K562 (cell line): ENCODE measurements around the gene STXBP4. TPM values are rescaled to one million over a fixed set of nuclear protein-coding genes. Genes with fewer than 3 reads are reported as not detected.
A peak's percentile ranks its signal among the peaks of the same experiment; 100 is the strongest.

Experiments
- ATAC-seq: fragments of 200-7000 bp; cut with Tn5 transposase; 3 replicates; pipeline ENCODE4 v1.9.1; 2020; ENCODE audit warnings: moderate library complexity
- Bru-seq: library from RNA; stranded (reverse); fragments of 400-500 nt; gene quantifications from one replicate; lab custom pipeline; 2021; lab: Mats Ljungman, UMichigan
- BruChase-seq, 2 experiments: library from RNA; stranded (reverse); fragments of 400-500 nt; gene quantifications; one replicate each; lab custom pipeline; 2021; lab: Mats Ljungman, UMichigan
- BruUV-seq: library from RNA; stranded (reverse); fragments of 400-500 nt; replicated peaks from 2 replicates; lab custom pipeline; 2021; lab: Mats Ljungman, UMichigan
- CTCF ChIA-PET: fragments of 300-600 bp; formaldehyde crosslinking; extraction: SDS; loops from one replicate; lab custom pipeline; 2021; ENCODE audit warnings: low intra/inter-chr PET ratio; lab: Yijun Ruan, JAX
- POLR2A ChIA-PET: fragments of 300-600, 350-650 bp; sonication (Branson Sonifier 250); formaldehyde crosslinking; extraction: SDS; loops from one replicate; lab custom pipeline; 2021; ENCODE audit warnings: antibody characterized with exemption, inconsistent platforms; lab: Yijun Ruan, JAX
- DNase-seq, 4 experiments: peaks; one replicate each; pipeline versions ENCODE4 v3.0.0 to v3.0.0-alpha.2; 2011 to 2018; ENCODE audit warnings: low spot score in 3 of 4, mixed read lengths in 3 of 4; ENCODE audit errors: extremely low read depth in 1 of 4
- FAIRE-seq: peaks from 2 replicates; lab custom pipeline; 2011; peaks lifted over from hg19 to GRCh38; lab: Jason Lieb, UNC
- H2AFZ ChIP-seq: 2 replicates; pipeline ENCODE4 v1.6.0; 2011; ENCODE audit warnings: low read depth, low read length, control low read depth, inconsistent platforms
- H3K27ac ChIP-seq: fragments of 200-600 bp; 3 replicates; pipeline ENCODE4 v1.8.0; 2011; ENCODE audit warnings: low read depth, mild to moderate bottlenecking, control low read depth, inconsistent platforms, low read length, moderate library complexity, mixed read lengths; ENCODE audit errors: extremely low read depth
- H3K27me3 ChIP-seq, 2 experiments: fragments of 300-600 bp in 1 of 2; 2 replicates in 1 of 2; 3 replicates in 1 of 2; pipeline versions ENCODE4 v1.6.0 to v1.8.0; 2011; ENCODE audit warnings: inconsistent platforms in 2 of 2, low read length in 2 of 2, mild to moderate bottlenecking in 1 of 2, mixed read lengths in 1 of 2, moderate library complexity in 1 of 2; ENCODE audit not compliant: control insufficient read depth in 2 of 2, insufficient read depth in 2 of 2
- H3K36me3 ChIP-seq: fragments of 300-600 bp; 3 replicates; pipeline ENCODE4 v1.8.0; 2011; ENCODE audit warnings: mild to moderate bottlenecking, low read length, inconsistent platforms; ENCODE audit not compliant: control insufficient read depth, insufficient read depth
- H3K4me1 ChIP-seq, 2 experiments: fragments of 200-600 bp in 1 of 2; replicated peaks in 1 of 2; 2 replicates in 1 of 2; 3 replicates in 1 of 2; pipeline versions ENCODE4 v1.5.1 to v1.8.0; 2011; ENCODE audit warnings: inconsistent platforms in 2 of 2, low read length in 2 of 2, mild to moderate bottlenecking in 1 of 2, mixed read lengths in 1 of 2, moderate library complexity in 1 of 2; ENCODE audit not compliant: control insufficient read depth in 2 of 2, insufficient read depth in 2 of 2
- H3K4me2 ChIP-seq: 2 replicates; pipeline ENCODE4 v1.6.1; 2011; ENCODE audit warnings: low read length, control low read depth, inconsistent platforms, mixed read lengths; ENCODE audit not compliant: insufficient read depth
- H3K4me3 ChIP-seq: fragments of 200-600 bp; sonication (generic), shearing (Covaris generic); 2 replicates; pipeline ENCODE4 v1.5.1; 2016; ENCODE audit warnings: control low read depth, inconsistent platforms
- H3K79me2 ChIP-seq: fragments of 200-600 bp; 3 replicates; pipeline ENCODE4 v1.8.0; 2011; ENCODE audit warnings: low read length, inconsistent platforms; ENCODE audit not compliant: control insufficient read depth, insufficient read depth
- H3K9ac ChIP-seq, 2 experiments: 2 replicates each; pipeline versions ENCODE4 v1.6.0 to v1.6.1; 2011; ENCODE audit warnings: low read depth in 2 of 2, low read length in 2 of 2, control low read depth in 1 of 2, inconsistent platforms in 1 of 2, mild to moderate bottlenecking in 1 of 2, mixed read lengths in 1 of 2; ENCODE audit not compliant: insufficient read depth in 1 of 2
- H3K9me1 ChIP-seq: one replicate; pipeline ENCODE4 v1.6.0; 2011; ENCODE audit warnings: inconsistent platforms, mild to moderate bottlenecking, low read length, moderate library complexity; ENCODE audit not compliant: control insufficient read depth, insufficient read depth
- H3K9me3 ChIP-seq: replicated peaks from 2 replicates; pipeline ENCODE4 v1.5.1; 2011; ENCODE audit warnings: low read depth, low read length, inconsistent platforms; ENCODE audit not compliant: control insufficient read depth, insufficient read depth
- H4K20me1 ChIP-seq: replicated peaks from 2 replicates; pipeline ENCODE4 v1.6.1; 2011; ENCODE audit warnings: low read length, inconsistent platforms, mixed read lengths; ENCODE audit not compliant: control insufficient read depth, insufficient read depth
- GABPA ChIP-seq: fragments of 200-800 bp; sonication (Bioruptor generic); conservative IDR thresholded peaks from 2 replicates; pipeline ENCODE4 v1.6.1; 2016; ENCODE audit warnings: low read depth, missing genetic modification characterization, missing compliant biosample characterization
- KLF6 ChIP-seq: fragments of 250-450 bp; sonication (Bioruptor Pico); IDR thresholded peaks from 2 replicates; pipeline ENCODE4 v1.4.0; 2020; ENCODE audit warnings: mild to moderate bottlenecking, moderate library complexity, borderline replicate concordance
- LARP7 ChIP-seq: fragments of 450-650 bp; IDR thresholded peaks from 2 replicates; pipeline ENCODE4 v1.6.1; 2016
- PHB ChIP-seq: fragments of 250-450 bp; sonication (Bioruptor Pico); IDR thresholded peaks from 2 replicates; pipeline ENCODE4 v1.5.0; 2021
- PHF21A ChIP-seq: fragments of 450-650 bp; IDR thresholded peaks from 2 replicates; pipeline ENCODE4 v1.6.1; 2017; ENCODE audit warnings: low read depth, borderline replicate concordance
- POLR2AphosphoS5 ChIP-seq: IDR thresholded peaks from 2 replicates; pipeline ENCODE4 v1.6.1; 2011; ENCODE audit warnings: mild to moderate bottlenecking, low read depth, low read length, moderate library complexity; ENCODE audit not compliant: control insufficient read depth, insufficient read depth
- POLR2G ChIP-seq: fragments of 200-400 bp; formaldehyde crosslinking; IDR thresholded peaks from 2 replicates; pipeline ENCODE4 v1.6.1; 2017; ENCODE audit warnings: low read depth, mild to moderate bottlenecking, antibody characterized with exemption, low read length, moderate library complexity
- SMAD3 ChIP-seq: fragments of 450-650 bp; formaldehyde crosslinking; conservative IDR thresholded peaks from 2 replicates; pipeline ENCODE4 v1.4.0; 2020; ENCODE audit warnings: mild to moderate bottlenecking
- SMARCC2 ChIP-seq: fragments of 450-650 bp; IDR thresholded peaks from 2 replicates; pipeline ENCODE4 v1.6.1; 2017; ENCODE audit warnings: antibody characterized with exemption, moderate library complexity, mild to moderate bottlenecking, low read depth
- ZNF445 ChIP-seq: fragments of 250-450 bp; sonication (Bioruptor Pico); IDR thresholded peaks from 2 replicates; pipeline ENCODE4 v1.4.0; 2020; ENCODE audit warnings: low read depth, mild to moderate bottlenecking, moderate library complexity
- WGBS: fragments of 100-300 bp; shearing (Covaris generic); methylation state at CpG from one replicate; pipeline ENCODE4 v1.1.6; 2016; ENCODE audit warnings: low coverage, mixed read lengths; ENCODE audit not compliant: insufficient coverage; ENCODE audit errors: missing lambda C conversion rate; 5-methylcytosine and 5-hydroxymethylcytosine counted together
- in situ Hi-C: fragments of 300-500 bp; cut with MboI; formaldehyde crosslinking; loops from 4 replicates; pipeline ENCODE4 v1.15.0; 2018; ENCODE audit warnings: inconsistent platforms, mixed read lengths
- intact Hi-C: fragments of 100-400 bp; cut with micrococcal nuclease; formaldehyde crosslinking; loops from 2 replicates; pipeline ENCODE4 v1.14.2; 2022
- long read RNA-seq, 3 experiments: library from polyadenylated mRNA in 2 of 3; library from RNA in 1 of 3; unstranded in 2 of 3; stranded (forward) in 1 of 3; transcript quantifications; one replicate each; pipeline ENCODE4 v2.0.0, GENCODE V29; 2019 to 2022
- polyA minus RNA-seq, 3 experiments: library from RNA; depleted of rRNA, polyadenylated mRNA; stranded (reverse); fragments of >200 nt; gene quantifications; 2 replicates each; pipeline ENCODE4 v1.2.3, GENCODE V29; 2011
- polyA plus RNA-seq, 8 experiments: library from polyadenylated mRNA; depleted of rRNA in 4 of 8; stranded (reverse) in 5 of 8; unstranded in 3 of 8; fragments of >200 nt; fragmentation: Nextera tagmentation in 2 of 8; fragmentation: Illumina TruSeq in 1 of 8; extraction: Ambion mirVana in 2 of 8; extraction: Trizol in 1 of 8; gene quantifications; 2 replicates each; pipeline versions ENCODE4 v1.2.1 to v1.2.3, GENCODE V29; 2011 to 2014; ENCODE audit warnings: inconsistent platforms in 1 of 8, missing spikeins in 1 of 8
- total RNA-seq, 7 experiments: library from RNA; depleted of rRNA in 6 of 7; stranded (reverse); fragments of >200 nt in 6 of 7; fragmentation: Illumina TruSeq in 2 of 7; extraction: Trizol in 2 of 7; gene quantifications; 2 replicates each; pipeline versions ENCODE4 v1.2.1 to v1.2.3, GENCODE V29; 2011 to 2021; ENCODE audit warnings: low replicate concordance in 1 of 7
- TF ChIP-seq, protein P1 (sequence below): sonication (generic); formaldehyde crosslinking; IDR thresholded peaks from 2 replicates; pipeline ENCODE4 v1.8.0; 2023; ENCODE audit warnings: missing genetic modification reagents, mild to moderate bottlenecking, borderline replicate concordance

Gene STXBP4
- 25.1 and 86.8 TPM in 2 replicates for total RNA-seq (2011; cell fraction: chromatin; rRNA removed; ENCODE audit: low replicate concordance)
- total RNA-seq (2011; cell fraction: nucleolus; rRNA removed): 8.3 and 8.9 TPM in 2 replicates
- total RNA-seq (2011; cell fraction: nucleoplasm; rRNA removed): 21.1 and 36.3 TPM in 2 replicates
- 6.8 and 18.5 TPM in 2 replicates for total RNA-seq (2014; rRNA removed)
- total RNA-seq (2014; rRNA removed; fragmentation: Illumina TruSeq; extraction: Trizol): 23.2 and 25.0 TPM in 2 replicates
- 16.9 and 19.4 TPM in 2 replicates for total RNA-seq (2015; rRNA removed; fragmentation: Illumina TruSeq; extraction: Trizol)
- 15.0 and 16.1 TPM in 2 replicates for total RNA-seq (2021)
- polyA plus RNA-seq (2011; rRNA removed): 9.5 and 12.2 TPM in 2 replicates
- 2.3 and 6.1 TPM in 2 replicates for polyA plus RNA-seq (2011; cell fraction: cytosol; rRNA removed)
- 7.4 and 13.9 TPM in 2 replicates for polyA plus RNA-seq (2011; cell fraction: nucleus; rRNA removed)
- polyA plus RNA-seq (2012): 4.4 and 14.0 TPM in 2 replicates
- 19.5 and 22.3 TPM in 2 replicates for polyA plus RNA-seq (2014; fragmentation: Illumina TruSeq; extraction: Trizol)
- 10 to 100 TPM; 11.6 to 13.9 TPM for polyA plus RNA-seq (2014; fragmentation: Nextera tagmentation; extraction: Ambion mirVana)
- polyA plus RNA-seq (2014; rRNA removed): 12.7 and 19.2 TPM in 2 replicates
- 28.5 and 32.0 TPM in 2 replicates for polyA minus RNA-seq (2011; rRNA and poly(A)+ RNA removed)
- 4.8 and 9.3 TPM in 2 replicates for polyA minus RNA-seq (2011; cell fraction: cytosol; rRNA and poly(A)+ RNA removed)
- 22.6 and 45.3 TPM in 2 replicates for polyA minus RNA-seq (2011; cell fraction: nucleus; rRNA and poly(A)+ RNA removed)
- Bru-seq, nascent RNA: percentile 65 among the genes with signal in this experiment
- percentile 69 among the genes with signal in this experiment for BruChase-seq, experiment 1, labeled RNA remaining after a 2-hour chase
- BruChase-seq, experiment 2, labeled RNA remaining after a 6-hour chase: percentile 67 among the genes with signal in this experiment
- long read RNA-seq, experiment 1, full-length matches to known transcripts: 2 of 35 reads
- long read RNA-seq, experiment 1, partial matches to known transcripts: 11 of 35 reads
- long read RNA-seq, experiment 1, other reads (novel, unspliced or antisense): 22 of 35 reads
- long read RNA-seq, experiment 2, partial matches to known transcripts: 2 of 6 reads
- long read RNA-seq, experiment 2, other reads (novel, unspliced or antisense): 4 of 6 reads
- long read RNA-seq, experiment 3, partial matches to known transcripts: 1 of 5 reads
- long read RNA-seq, experiment 3, other reads (novel, unspliced or antisense): 4 of 5 reads

- Histone ChIP-seq H3K4me3 (peak within 1 kb of the TSS; percentile 79), H3K27me3 (no peaks in the 10 kb centered on the region), H3K9ac (peak within 1 kb of the TSS; percentile 86 to 97), H4K20me1 (no peaks in the 10 kb centered on the region), H3K4me2 (peak within 1 kb of the TSS; percentile 97), H2AFZ (peak within 1 kb of the TSS; percentile 98), H3K27ac (peak within 1 kb of the TSS; percentile 79), H3K9me1 (no peaks in the 10 kb centered on the region), H3K9me3 (no peaks in the 10 kb centered on the region), H3K36me3 (peaks cover 21% of the 10 kb centered on the region), H3K4me1 (peaks cover 0 to 21% of the 10 kb centered on the region in 2 experiments), H3K79me2 (peaks cover 82% of the 10 kb centered on the region)
- under 1% methylated on average over 55 of the region's 57 CpGs for WGBS
- in situ Hi-C loops: no loop called here
- DNase-seq (peak; percentile 89 to 98 (median 93)), ATAC-seq (peak; percentile 95), FAIRE-seq (peak; percentile 87)
- intact Hi-C loops: loop anchor here (1.0 kb wide), 1 partner anchor 68 kb away; the partner anchor contains the start of gene TOM1L1
- ChIA-PET POLR2A (interaction anchor here (0.6 to 1.4 kb wide), 3 partner anchors 9 to 315 kb away, joined by 3 read pairs; no protein-coding TSS in a partner anchor), CTCF (interaction anchor here (0.6 kb wide), 2 partner anchors 390 to 652 kb away, joined by 3 to 5 read pairs; no protein-coding TSS in a partner anchor)
- BruUV-seq: TSS peak; percentile 51
- TF ChIP-seq ZNF445 (CRISPR knock-in tag): no peak
- TF ChIP-seq POLR2AphosphoS5: peak; percentile 81
- TF ChIP-seq PHF21A: no peak
- peak; percentile 91 for TF ChIP-seq POLR2G
- no peak for TF ChIP-seq SMAD3 (CRISPR knock-in tag)
- no peak for TF ChIP-seq KLF6 (CRISPR knock-in tag)
- TF ChIP-seq LARP7: no peak
- no peak for TF ChIP-seq SMARCC2
- TF ChIP-seq, protein P1, sequence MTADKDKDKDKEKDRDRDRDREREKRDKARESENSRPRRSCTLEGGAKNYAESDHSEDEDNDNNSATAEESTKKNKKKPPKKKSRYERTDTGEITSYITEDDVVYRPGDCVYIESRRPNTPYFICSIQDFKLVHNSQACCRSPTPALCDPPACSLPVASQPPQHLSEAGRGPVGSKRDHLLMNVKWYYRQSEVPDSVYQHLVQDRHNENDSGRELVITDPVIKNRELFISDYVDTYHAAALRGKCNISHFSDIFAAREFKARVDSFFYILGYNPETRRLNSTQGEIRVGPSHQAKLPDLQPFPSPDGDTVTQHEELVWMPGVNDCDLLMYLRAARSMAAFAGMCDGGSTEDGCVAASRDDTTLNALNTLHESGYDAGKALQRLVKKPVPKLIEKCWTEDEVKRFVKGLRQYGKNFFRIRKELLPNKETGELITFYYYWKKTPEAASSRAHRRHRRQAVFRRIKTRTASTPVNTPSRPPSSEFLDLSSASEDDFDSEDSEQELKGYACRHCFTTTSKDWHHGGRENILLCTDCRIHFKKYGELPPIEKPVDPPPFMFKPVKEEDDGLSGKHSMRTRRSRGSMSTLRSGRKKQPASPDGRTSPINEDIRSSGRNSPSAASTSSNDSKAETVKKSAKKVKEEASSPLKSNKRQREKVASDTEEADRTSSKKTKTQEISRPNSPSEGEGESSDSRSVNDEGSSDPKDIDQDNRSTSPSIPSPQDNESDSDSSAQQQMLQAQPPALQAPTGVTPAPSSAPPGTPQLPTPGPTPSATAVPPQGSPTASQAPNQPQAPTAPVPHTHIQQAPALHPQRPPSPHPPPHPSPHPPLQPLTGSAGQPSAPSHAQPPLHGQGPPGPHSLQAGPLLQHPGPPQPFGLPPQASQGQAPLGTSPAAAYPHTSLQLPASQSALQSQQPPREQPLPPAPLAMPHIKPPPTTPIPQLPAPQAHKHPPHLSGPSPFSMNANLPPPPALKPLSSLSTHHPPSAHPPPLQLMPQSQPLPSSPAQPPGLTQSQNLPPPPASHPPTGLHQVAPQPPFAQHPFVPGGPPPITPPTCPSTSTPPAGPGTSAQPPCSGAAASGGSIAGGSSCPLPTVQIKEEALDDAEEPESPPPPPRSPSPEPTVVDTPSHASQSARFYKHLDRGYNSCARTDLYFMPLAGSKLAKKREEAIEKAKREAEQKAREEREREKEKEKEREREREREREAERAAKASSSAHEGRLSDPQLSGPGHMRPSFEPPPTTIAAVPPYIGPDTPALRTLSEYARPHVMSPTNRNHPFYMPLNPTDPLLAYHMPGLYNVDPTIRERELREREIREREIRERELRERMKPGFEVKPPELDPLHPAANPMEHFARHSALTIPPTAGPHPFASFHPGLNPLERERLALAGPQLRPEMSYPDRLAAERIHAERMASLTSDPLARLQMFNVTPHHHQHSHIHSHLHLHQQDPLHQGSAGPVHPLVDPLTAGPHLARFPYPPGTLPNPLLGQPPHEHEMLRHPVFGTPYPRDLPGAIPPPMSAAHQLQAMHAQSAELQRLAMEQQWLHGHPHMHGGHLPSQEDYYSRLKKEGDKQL (CRISPR knock-in tag): no peak
- TF ChIP-seq PHB (CRISPR knock-in tag): no peak
- TF ChIP-seq GABPA (tag): no peak
Observed at GRCh38 chr17:54968262-54968987, at the start of gene STXBP4, which contains the start of gene COX11. Gene STXBP4, plus strand, starts transcription at chr17:54968765. Its CDS starts 17,455 bp downstream, at chr17:54986220. Gene COX11, minus strand, starts transcription at chr17:54968654. Its CDS starts 8 bp downstream, at chr17:54968646.
